Gastrocnemius medialis (tissue), 4 donors: Measurements from ENCODE around the gene DTNBP1.

ENCODE experiments used
- CTCF ChIP-seq, 5 experiments: fragments of 450-650 bp in 3 of 5; fragments of 200-600 bp in 2 of 5; sonication (generic) in 2 of 5; IDR thresholded peaks in 4 of 5; conservative IDR thresholded peaks in 1 of 5; 1 replicate in 4 of 5; 2 replicates in 1 of 5; pipeline ENCODE4 v1.5.1; 2016 to 2019; ENCODE audit warnings: antibody characterized with exemption in 5 of 5, mild to moderate bottlenecking in 3 of 5, moderate library complexity in 3 of 5
- POLR2A ChIP-seq, 2 donors: fragments of 450-650 bp; IDR thresholded peaks; one replicate each; pipeline ENCODE4 v1.6.1; 2017; ENCODE audit warnings: antibody characterized with exemption in 2 of 2, mild to moderate bottlenecking in 2 of 2, moderate library complexity in 2 of 2

GRCh38 chr6:15487262-15487661 lies 175.6 kb downstream of the DTNBP1 start:
- TF ChIP-seq CTCF (IDR thresholded peaks at IDR 0.05 in 4 of 5, conservative IDR thresholded peaks at IDR 0.05 in 1 of 5) (no peak), POLR2A (IDR thresholded peaks at IDR 0.05) (no peak)
